ENCODE data around the gene PTPRT.
"Not testable (repeated sequence)": the region's sequence is repeated elsewhere in the genome, so short reads cannot be mapped to it uniquely, and the experiment has no call there.

Gene PTPRT

GRCh38 chr20:43186312-43186711 is 3.4 kb downstream of the PTPRT start:
- DNase-seq, result no peak

GRCh38 chr20:43185901-43186300 is 3.8 kb downstream of the PTPRT start:
- no peak for DNase-seq

GRCh38 chr20:43183536-43184070 is 6.1 kb downstream of the PTPRT start:
- DNase-seq, result no peak

GRCh38 chr20:43178080-43178479 is 11.6 kb downstream of the PTPRT start:
- no peak for DNase-seq

- no peak for DNase-seq
Observed at GRCh38 chr20:43176726-43177125, 13.0 kb downstream of the PTPRT start.

- DNase-seq, result no peak
Observed at GRCh38 chr20:43171930-43172329, 17.8 kb downstream of the PTPRT start.

GRCh38 chr20:43170771-43171170 is 18.9 kb downstream of the PTPRT start:
- DNase-seq, result no peak

GRCh38 chr20:43167615-43168014 is 22.1 kb downstream of the PTPRT start:
- no peak for DNase-seq

- DNase-seq, result no peak
Observed at GRCh38 chr20:43167021-43167420, 22.7 kb downstream of the PTPRT start.

- no peak for DNase-seq
Observed at GRCh38 chr20:43165611-43166010, 24.1 kb downstream of the PTPRT start.

- DNase-seq, result not testable (repeated sequence)
Observed at GRCh38 chr20:43164736-43165135, 25.0 kb downstream of the PTPRT start.

GRCh38 chr20:43161716-43162115 is 28.0 kb downstream of the PTPRT start:
- DNase-seq, result no peak

- no peak for DNase-seq
Observed at GRCh38 chr20:43160941-43161340, 28.8 kb downstream of the PTPRT start.

- no peak for DNase-seq
Observed at GRCh38 chr20:43159994-43160393, 29.7 kb downstream of the PTPRT start.

- DNase-seq, result no peak
Observed at GRCh38 chr20:43155366-43156100, 34.2 kb downstream of the PTPRT start.

- DNase-seq, result no peak
Observed at GRCh38 chr20:43151901-43152300, 37.8 kb downstream of the PTPRT start.

GRCh38 chr20:43151256-43151655 is 38.5 kb downstream of the PTPRT start:
- DNase-seq, result no peak

- DNase-seq, result no peak
Observed at GRCh38 chr20:43140726-43141125, 49.0 kb downstream of the PTPRT start.

- DNase-seq, result no peak
Observed at GRCh38 chr20:43138061-43138770, 51.5 kb downstream of the PTPRT start.

- DNase-seq, result no peak
Observed at GRCh38 chr20:43137160-43137559, 52.5 kb downstream of the PTPRT start.

- no peak for DNase-seq
Observed at GRCh38 chr20:43124241-43124640, 65.5 kb downstream of the PTPRT start.

- no peak for DNase-seq
Observed at GRCh38 chr20:43123180-43123579, 66.5 kb downstream of the PTPRT start.

GRCh38 chr20:43119720-43120119 is 70.0 kb downstream of the PTPRT start:
- no peak for DNase-seq

GRCh38 chr20:43102394-43102793 is 87.3 kb downstream of the PTPRT start:
- no peak for DNase-seq
